T-helper 2 cell treated with Interferon-gamma antibody and Interleukin-4, amounts not matched to agents 5 μg/mL and 100 μg/mL, for 36 hours (primary cell): ENCODE results near the gene NPIPB2.
"Not testable (repeated sequence)": the region's sequence is repeated elsewhere in the genome, so short reads cannot be mapped to it uniquely, and the experiment has no call there.

ENCODE experiments used
- DNase-seq: peaks from one replicate; pipeline ENCODE4 v3.0.0; 2021; ENCODE audit warnings: low spot score
- H3K27ac Mint-ChIP-seq: one replicate; pipeline ENCODE4 v1.8.0; 2021; ENCODE audit warnings: mild to moderate bottlenecking, mixed read lengths
- H3K27me3 Mint-ChIP-seq: one replicate; pipeline ENCODE4 v1.8.0; 2021; ENCODE audit warnings: low read depth, mixed read lengths
- H3K36me3 Mint-ChIP-seq: one replicate; pipeline ENCODE4 v1.8.0; 2021; ENCODE audit warnings: low read depth, mixed read lengths
- H3K4me1 Mint-ChIP-seq: one replicate; pipeline ENCODE4 v1.8.0; 2021; ENCODE audit warnings: low read depth, mixed read lengths
- H3K4me3 Mint-ChIP-seq: one replicate; pipeline ENCODE4 v1.8.0; 2022; ENCODE audit warnings: mild to moderate bottlenecking, moderate library complexity, mixed read lengths
- H3K9me3 Mint-ChIP-seq: one replicate; pipeline ENCODE4 v1.8.0; 2021; ENCODE audit warnings: mixed read lengths

Gene NPIPB2

DNA sequence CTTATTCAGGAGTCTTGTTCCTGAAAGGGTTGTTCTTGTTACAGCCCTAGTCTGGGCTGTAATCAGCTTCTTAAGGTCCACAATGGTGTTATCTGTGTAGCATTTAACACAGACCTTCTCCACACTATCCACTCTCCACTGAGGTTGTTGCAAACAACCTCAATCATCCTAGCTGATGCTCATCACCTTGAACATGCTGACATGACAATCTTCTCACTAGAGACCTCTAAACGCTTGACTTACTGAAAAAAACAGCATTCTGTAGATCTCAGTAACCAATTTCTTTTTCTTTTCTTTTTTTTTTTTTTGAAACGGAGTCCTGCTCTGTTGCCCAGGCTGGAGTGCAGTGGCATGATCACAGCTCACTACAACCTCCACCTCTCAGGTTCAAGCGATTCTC is 26.7 kb upstream of the NPIPB2 start:
- Mint-ChIP-seq H3K4me1 (no peaks in the 10 kb centered on the region), H3K36me3 (no peaks in the 10 kb centered on the region), H3K4me3 (no peak overlapping the region), H3K27me3 (peaks cover 3% of the 10 kb centered on the region), H3K9me3 (no peaks in the 10 kb centered on the region), H3K27ac (no peak overlapping the region)
- DNase-seq, result no peak

DNA sequence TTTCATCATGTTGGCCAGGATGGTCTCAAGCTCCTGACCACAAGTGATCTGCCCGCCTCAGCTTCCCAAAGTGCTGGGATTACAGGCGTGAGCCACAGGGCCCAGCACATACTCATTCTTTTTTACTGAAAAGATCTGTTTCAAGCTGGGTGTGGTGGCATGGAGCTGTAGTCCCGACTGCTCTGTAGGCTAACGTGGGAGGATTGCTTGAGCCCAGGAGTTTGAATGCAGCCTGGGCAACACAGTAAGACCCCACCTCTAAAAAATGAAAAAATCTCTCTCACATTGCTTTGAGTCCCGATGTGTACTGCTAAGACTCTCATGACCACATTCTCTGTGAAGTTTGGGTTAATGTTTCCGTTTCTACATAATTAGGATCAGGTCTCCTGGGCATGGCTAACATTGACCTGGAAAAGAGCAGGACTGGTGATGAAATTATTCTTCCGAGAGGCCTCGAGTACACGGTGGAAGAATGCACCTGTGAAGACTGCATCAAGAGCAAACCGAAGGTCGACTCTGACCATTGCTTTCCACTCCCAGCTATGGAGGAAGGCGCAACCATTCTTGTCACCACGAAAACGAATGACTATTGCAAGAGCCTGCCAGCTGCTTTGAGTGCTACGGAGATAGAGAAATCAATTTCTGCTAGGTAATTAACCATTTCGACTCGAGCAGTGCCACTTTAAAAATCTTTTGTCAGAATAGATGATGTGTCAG is 25.5 kb upstream of the NPIPB2 start:
- H3K9me3 Mint-ChIP-seq, result no peaks in the 10 kb centered on the region
- H3K27me3 Mint-ChIP-seq, result peaks cover 3% of the 10 kb centered on the region
- H3K4me3 Mint-ChIP-seq, result no peak overlapping the region
- H3K4me1 Mint-ChIP-seq, result no peaks in the 10 kb centered on the region
- no peaks in the 10 kb centered on the region for H3K36me3 Mint-ChIP-seq
- no peak overlapping the region for H3K27ac Mint-ChIP-seq
- no peak for DNase-seq

GRCh38 chr16:11966173-11966572 is 24.3 kb upstream of the NPIPB2 start:
- Mint-ChIP-seq H3K4me3 (no peak overlapping the region), H3K27ac (no peak overlapping the region)
- no peak for DNase-seq

GRCh38 chr16:11964761-11965551 is 23.1 kb upstream of the NPIPB2 start, which contains the start of gene TNFRSF17:
TNFRSF17 (plus strand) TSS chr16:11965210; CDS start chr16:11965325, 115 bp downstream.
- Mint-ChIP-seq H3K27ac (no peak within 1 kb of the TSS), H3K36me3 (no peaks in the 10 kb centered on the region), H3K4me1 (no peaks in the 10 kb centered on the region), H3K4me3 (no peak within 1 kb of the TSS), H3K9me3 (no peaks in the 10 kb centered on the region), H3K27me3 (peaks cover 3% of the 10 kb centered on the region)
- DNase-seq, result no peak

More at GRCh38 chr16:11966173-11966572, 24.3 kb upstream of the NPIPB2 start:
- Mint-ChIP-seq H3K9me3 (no peaks in the 10 kb centered on the region), H3K4me1 (no peaks in the 10 kb centered on the region), H3K27me3 (peaks cover 3% of the 10 kb centered on the region), H3K36me3 (no peaks in the 10 kb centered on the region)

DNA sequence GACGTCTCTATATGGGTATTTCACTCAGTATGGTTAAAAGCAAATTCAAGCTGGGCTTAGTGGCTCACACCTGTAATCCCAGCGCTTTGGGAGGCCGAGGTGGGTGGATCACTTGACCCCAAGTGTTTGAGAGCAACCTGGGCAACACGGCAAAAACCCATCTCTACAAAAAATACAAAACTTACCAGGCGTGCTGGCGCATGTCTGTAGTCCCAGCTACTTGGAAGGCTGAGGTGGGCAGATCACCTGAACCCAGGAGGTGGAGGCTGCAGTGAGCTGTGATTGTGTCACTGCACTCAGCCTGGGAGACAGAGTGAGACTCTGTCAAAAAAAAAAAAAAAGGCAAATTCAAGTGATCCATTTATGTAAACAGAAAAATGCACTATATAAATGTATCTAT is 21.9 kb upstream of the NPIPB2 start:
- Mint-ChIP-seq H3K4me1 (no peaks in the 10 kb centered on the region), H3K4me3 (no peak overlapping the region), H3K27ac (no peak overlapping the region), H3K9me3 (no peaks in the 10 kb centered on the region), H3K36me3 (no peaks in the 10 kb centered on the region), H3K27me3 (peaks cover 3% of the 10 kb centered on the region)
- no peak for DNase-seq

- DNase-seq, H3K27ac Mint-ChIP-seq, H3K4me1 Mint-ChIP-seq, H3K9me3 Mint-ChIP-seq, H3K4me3 Mint-ChIP-seq, H3K36me3 Mint-ChIP-seq, H3K27me3 Mint-ChIP-seq: not testable (repeated sequence)
Measured at GRCh38 chr16:11962978-11963377, 21.1 kb upstream of the NPIPB2 start.

- H3K27me3 Mint-ChIP-seq, H3K4me1 Mint-ChIP-seq, H3K36me3 Mint-ChIP-seq, H3K27ac Mint-ChIP-seq, DNase-seq, H3K4me3 Mint-ChIP-seq, H3K9me3 Mint-ChIP-seq: not testable (repeated sequence)
Measured at GRCh38 chr16:11962457-11962856, 20.6 kb upstream of the NPIPB2 start.

- no peak overlapping the region for H3K27ac Mint-ChIP-seq
- H3K9me3 Mint-ChIP-seq, result no peaks in the 10 kb centered on the region
- no peak overlapping the region for H3K4me3 Mint-ChIP-seq
- H3K27me3 Mint-ChIP-seq, result no peaks in the 10 kb centered on the region
- H3K36me3 Mint-ChIP-seq, result no peaks in the 10 kb centered on the region
- DNase-seq, result no peak
- H3K4me1 Mint-ChIP-seq, result no peaks in the 10 kb centered on the region
Measured at GRCh38 chr16:11957591-11958395, 15.9 kb upstream of the NPIPB2 start.

- no peaks in the 10 kb centered on the region for H3K27me3 Mint-ChIP-seq
Measured at GRCh38 chr16:11956558-11956957, 14.7 kb upstream of the NPIPB2 start.

GRCh38 chr16:11955713-11956123 is 13.9 kb upstream of the NPIPB2 start:
- Mint-ChIP-seq H3K4me1 (no peaks in the 10 kb centered on the region), H3K4me3 (no peak overlapping the region), H3K9me3 (no peaks in the 10 kb centered on the region), H3K36me3 (no peaks in the 10 kb centered on the region), H3K27me3 (no peaks in the 10 kb centered on the region), H3K27ac (no peak overlapping the region)
- DNase-seq, result no peak

More at GRCh38 chr16:11956558-11956957, 14.7 kb upstream of the NPIPB2 start:
- H3K9me3 Mint-ChIP-seq, result no peaks in the 10 kb centered on the region
- no peak overlapping the region for H3K27ac Mint-ChIP-seq
- H3K4me1 Mint-ChIP-seq, result no peaks in the 10 kb centered on the region
- no peaks in the 10 kb centered on the region for H3K36me3 Mint-ChIP-seq
- no peak overlapping the region for H3K4me3 Mint-ChIP-seq
- no peak for DNase-seq

DNA sequence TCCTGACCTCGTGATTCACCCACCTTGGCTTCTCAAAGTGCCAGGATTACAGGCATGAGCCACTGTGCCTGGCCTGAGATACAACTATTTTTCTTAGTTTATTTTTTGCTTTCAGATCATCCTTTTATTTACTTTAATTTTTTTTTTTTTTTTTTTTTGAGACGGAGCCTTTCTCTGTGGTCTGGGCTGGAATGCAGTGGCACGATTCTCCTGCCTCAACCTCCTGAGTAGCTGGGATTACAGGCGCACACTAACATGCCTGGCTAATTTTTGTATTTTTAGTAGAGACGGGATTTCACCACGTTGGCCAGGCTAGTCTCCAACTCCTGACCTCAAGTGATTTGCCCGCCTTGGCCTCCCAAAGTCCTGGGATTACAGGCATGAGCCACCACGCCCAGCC is 11.7 kb upstream of the NPIPB2 start:
- not testable (repeated sequence) for H3K9me3 Mint-ChIP-seq, H3K4me3 Mint-ChIP-seq, H3K27ac Mint-ChIP-seq, H3K36me3 Mint-ChIP-seq, DNase-seq, H3K27me3 Mint-ChIP-seq, H3K4me1 Mint-ChIP-seq

GRCh38 chr16:11950388-11950787 is 8.5 kb upstream of the NPIPB2 start:
- H3K9me3 Mint-ChIP-seq, result no peaks in the 10 kb centered on the region
- no peak overlapping the region for H3K27ac Mint-ChIP-seq
- H3K36me3 Mint-ChIP-seq, result no peaks in the 10 kb centered on the region
- H3K4me1 Mint-ChIP-seq, result no peaks in the 10 kb centered on the region
- no peak for DNase-seq
- no peak overlapping the region for H3K4me3 Mint-ChIP-seq
- no peaks in the 10 kb centered on the region for H3K27me3 Mint-ChIP-seq

GRCh38 chr16:11949527-11949926 is 7.7 kb upstream of the NPIPB2 start:
- Mint-ChIP-seq H3K27me3 (no peaks in the 10 kb centered on the region), H3K4me1 (no peaks in the 10 kb centered on the region), H3K27ac (no peak overlapping the region), H3K4me3 (no peak overlapping the region), H3K36me3 (no peaks in the 10 kb centered on the region), H3K9me3 (no peaks in the 10 kb centered on the region)
- no peak for DNase-seq

DNA sequence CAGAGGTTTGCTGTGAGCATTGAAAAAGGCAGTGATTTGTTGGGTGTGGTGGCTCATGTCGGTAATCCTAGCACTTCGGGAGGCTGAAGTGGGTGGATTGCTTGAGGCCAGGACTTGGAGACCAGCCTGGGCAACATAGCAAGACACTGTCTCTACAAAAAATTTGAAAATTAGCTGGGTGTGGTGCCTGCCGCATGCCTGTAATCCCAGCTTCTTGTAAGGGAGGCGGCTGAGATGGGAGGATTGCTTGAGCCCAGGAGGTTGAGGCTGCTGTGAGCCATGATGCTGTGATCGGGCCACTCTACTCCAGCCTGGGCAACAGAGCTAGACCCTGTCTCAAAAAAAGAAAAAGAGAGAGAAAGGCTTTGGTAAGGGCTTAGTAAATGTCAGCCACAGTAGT is 7.0 kb upstream of the NPIPB2 start:
- DNase-seq, result no peak
- H3K4me3 Mint-ChIP-seq, result no peak overlapping the region
- H3K27me3 Mint-ChIP-seq, result no peaks in the 10 kb centered on the region
- no peaks in the 10 kb centered on the region for H3K9me3 Mint-ChIP-seq
- H3K36me3 Mint-ChIP-seq, result no peaks in the 10 kb centered on the region
- no peaks in the 10 kb centered on the region for H3K4me1 Mint-ChIP-seq
- H3K27ac Mint-ChIP-seq, result no peak overlapping the region
